CD4-positive, alpha-beta memory T cell (primary cell): Measurements from ENCODE around the gene DNPEP. TPM values are rescaled to one million over a fixed set of nuclear protein-coding genes. Genes with fewer than 3 reads are reported as not detected.

Source experiments
- CTCF ChIA-PET: fragments of 350-600 bp; sonication (Branson Sonifier 250); formaldehyde crosslinking; loops from one replicate; lab custom pipeline; 2021; ENCODE audit warnings: inconsistent platforms; ENCODE audit not compliant: partially characterized antibody; lab: Charles Lee
- POLR2A ChIA-PET: fragments of 350-600 bp; sonication (Branson Sonifier 250); formaldehyde crosslinking; loops from one replicate; lab custom pipeline; 2021; ENCODE audit not compliant: partially characterized antibody; lab: Charles Lee
- DNase-seq, 5 donors: peaks; one replicate each; pipeline versions ENCODE4 v3.0.0 to v3.0.0-alpha.2; 2020 to 2022; ENCODE audit warnings: mixed read lengths in 1 of 5
- H3K27ac ChIP-seq: one replicate; pipeline ENCODE4 v1.7.0; 2013; ENCODE audit warnings: low read depth, low read length
- H3K27me3 ChIP-seq: 2 replicates; pipeline ENCODE4 v1.7.0; 2013; ENCODE audit warnings: mild to moderate bottlenecking, low read length, moderate library complexity; ENCODE audit not compliant: insufficient read depth
- H3K36me3 ChIP-seq: 2 replicates; pipeline ENCODE4 v1.7.0; 2013; ENCODE audit warnings: mild to moderate bottlenecking, low read length, moderate library complexity; ENCODE audit not compliant: insufficient read depth
- H3K4me1 ChIP-seq: 2 replicates; pipeline ENCODE4 v1.7.0; 2013; ENCODE audit warnings: mild to moderate bottlenecking, low read length, moderate library complexity; ENCODE audit not compliant: insufficient read depth
- H3K4me3 ChIP-seq, 2 donors: one replicate each; pipeline ENCODE4 v1.7.0; 2013; ENCODE audit warnings: low read length in 2 of 2, mild to moderate bottlenecking in 1 of 2
- H3K9me3 ChIP-seq, 2 donors: one replicate each; pipeline ENCODE4 v1.7.0; 2013; ENCODE audit warnings: low read length in 2 of 2, control low read depth in 1 of 2; ENCODE audit not compliant: control insufficient read depth in 1 of 2
- H3K27ac Mint-ChIP-seq, 7 donors: one replicate each; pipeline ENCODE4 v1.8.0; 2020 to 2021; ENCODE audit warnings: mixed read lengths in 7 of 7, mild to moderate bottlenecking in 6 of 7, inconsistent platforms in 3 of 7, moderate library complexity in 3 of 7
- H3K27me3 Mint-ChIP-seq, 2 donors: one replicate each; pipeline ENCODE4 v1.8.0; 2020 to 2021; ENCODE audit warnings: mixed read lengths in 2 of 2
- H3K36me3 Mint-ChIP-seq, 2 donors: one replicate each; pipeline ENCODE4 v1.8.0; 2020 to 2021; ENCODE audit warnings: mixed read lengths in 2 of 2, inconsistent platforms in 1 of 2, mild to moderate bottlenecking in 1 of 2
- H3K4me1 Mint-ChIP-seq, 4 donors: one replicate each; pipeline ENCODE4 v1.8.0; 2020 to 2021; ENCODE audit warnings: mixed read lengths in 4 of 4, mild to moderate bottlenecking in 1 of 4
- H3K4me3 Mint-ChIP-seq, 8 donors: one replicate each; pipeline ENCODE4 v1.8.0; 2020 to 2021; ENCODE audit warnings: mixed read lengths in 8 of 8, mild to moderate bottlenecking in 7 of 8, moderate library complexity in 6 of 8, inconsistent platforms in 3 of 8
- H3K9me3 Mint-ChIP-seq, 8 donors: one replicate each; pipeline ENCODE4 v1.8.0; 2020 to 2021; ENCODE audit warnings: mixed read lengths in 8 of 8, mild to moderate bottlenecking in 5 of 8, inconsistent platforms in 3 of 8, moderate library complexity in 1 of 8
- intact Hi-C: fragments of 100-400 bp; cut with micrococcal nuclease; formaldehyde crosslinking; loops from one replicate; pipeline ENCODE4 v1.15.1; 2023
- polyA plus RNA-seq, 2 donors: library from polyadenylated mRNA; unstranded; fragments of 300-500 nt; fragmentation: Illumina TruSeq; gene quantifications; one replicate each; pipeline ENCODE4 v1.2.3, GENCODE V29; 2021
- total RNA-seq, 2 experiments: library from RNA; stranded (reverse); gene quantifications; one replicate each; pipeline ENCODE4 v1.2.3, GENCODE V29; 2021

The DNPEP gene
- total and polyA plus RNA-seq, 4 experiments from 2014 or later: 57.8 to 75.9 (median 71.8) TPM

- Mint-ChIP-seq H3K36me3 (no peaks in the 10 kb centered on the region), H3K4me1 (peaks cover 0 to 2% (median 0%) of the 10 kb centered on the region in 4 donors), H3K9me3 (peaks cover 0 to 5% (median 0%) of the 10 kb centered on the region in 8 donors), H3K27me3 (peaks cover 32 to 40% of the 10 kb centered on the region in 2 donors), H3K27ac (no peak overlapping the region), H3K4me3 (no peak overlapping the region)
- DNase-seq: peak; percentile 45 to 62 (median 57)
- CTCF ChIA-PET: interaction anchor here (0.9 to 1.8 kb wide), 8 partner anchors 7 to 295 kb away, joined by 3 to 5 read pairs (median 4); no protein-coding TSS in a partner anchor
- no peak overlapping the region for H3K27ac ChIP-seq
- no peaks in the 10 kb centered on the region for H3K9me3 ChIP-seq
- H3K4me1 ChIP-seq: no peaks in the 10 kb centered on the region
- intact Hi-C loops: loop anchor here (1.0 kb wide), 3 partner anchors 75 to 294 kb away; partner anchors contain the start of gene NHEJ1
- POLR2A ChIA-PET: no interaction called here
- no peak overlapping the region for H3K4me3 ChIP-seq
- H3K36me3 ChIP-seq: no peaks in the 10 kb centered on the region
- no peaks in the 10 kb centered on the region for H3K27me3 ChIP-seq
Observed at GRCh38 chr2:219352448-219353023, 35.2 kb downstream of the DNPEP start.

GRCh38 chr2:219350710-219351221 is 36.9 kb downstream of the DNPEP start:
- CTCF ChIA-PET: interaction anchor here (0.8 to 1.8 kb wide), 4 partner anchors 8 to 321 kb away, joined by 3 to 5 read pairs (median 4); no protein-coding TSS in a partner anchor
- Histone ChIP-seq H3K9me3 (no peaks in the 10 kb centered on the region), H3K4me3 (no peak overlapping the region), H3K4me1 (no peaks in the 10 kb centered on the region), H3K36me3 (no peaks in the 10 kb centered on the region), H3K27ac (no peak overlapping the region), H3K27me3 (no peaks in the 10 kb centered on the region)
- Mint-ChIP-seq H3K9me3 (peaks cover 0 to 2% (median 0%) of the 10 kb centered on the region in 8 donors), H3K4me1 (no peaks in the 10 kb centered on the region), H3K27me3 (peaks cover 29 to 36% of the 10 kb centered on the region in 2 donors), H3K36me3 (no peaks in the 10 kb centered on the region), H3K27ac (no peak overlapping the region), H3K4me3 (no peak overlapping the region)
- POLR2A ChIA-PET: no interaction called here
- DNase-seq: no peak
- intact Hi-C loops: no loop called here

GRCh38 chr2:219350215-219350614 is 37.5 kb downstream of the DNPEP start:
- Mint-ChIP-seq H3K4me1 (no peaks in the 10 kb centered on the region), H3K4me3 (no peak overlapping the region), H3K9me3 (peaks cover 0 to 2% (median 0%) of the 10 kb centered on the region in 8 donors), H3K27ac (no peak overlapping the region), H3K36me3 (no peaks in the 10 kb centered on the region), H3K27me3 (peaks cover 26 to 36% of the 10 kb centered on the region in 2 donors)
- H3K4me1 ChIP-seq: no peaks in the 10 kb centered on the region
- CTCF ChIA-PET: interaction anchor here (0.8 to 1.2 kb wide), 2 partner anchors 55 to 321 kb away, joined by 3 to 4 read pairs; no protein-coding TSS in a partner anchor
- no peaks in the 10 kb centered on the region for H3K36me3 ChIP-seq
- no peak overlapping the region for H3K27ac ChIP-seq
- POLR2A ChIA-PET: no interaction called here
- H3K4me3 ChIP-seq: no peak overlapping the region
- H3K9me3 ChIP-seq: no peaks in the 10 kb centered on the region
- H3K27me3 ChIP-seq: no peaks in the 10 kb centered on the region
- DNase-seq: no peak
- intact Hi-C loops: no loop called here

GRCh38 chr2:219344751-219345430 is 42.8 kb downstream of the DNPEP start:
- intact Hi-C loops: no loop called here
- H3K27ac Mint-ChIP-seq: no peak overlapping the region

GRCh38 chr2:219335373-219335786 is 52.3 kb downstream of the DNPEP start:
- ChIA-PET POLR2A (no interaction called here), CTCF (interaction anchor here (1.2 kb wide), 1 partner anchor 17 kb away, joined by 4 read pairs; no protein-coding TSS in a partner anchor)
- peaks cover 25% of the 10 kb centered on the region for H3K27me3 ChIP-seq
- Mint-ChIP-seq H3K9me3 (peaks cover 3 to 41% (median 22%) of the 10 kb centered on the region in 8 donors), H3K4me3 (no peak overlapping the region), H3K36me3 (peaks cover 0 to 6% of the 10 kb centered on the region in 2 donors), H3K27ac (no peak overlapping the region), H3K27me3 (peaks cover 37 to 58% of the 10 kb centered on the region in 2 donors), H3K4me1 (no peaks in the 10 kb centered on the region)
- no peaks in the 10 kb centered on the region for H3K9me3 ChIP-seq
- no peak overlapping the region for H3K27ac ChIP-seq
- DNase-seq: no peak
- H3K4me3 ChIP-seq: no peak overlapping the region
- intact Hi-C loops: no loop called here
- no peaks in the 10 kb centered on the region for H3K36me3 ChIP-seq
- H3K4me1 ChIP-seq: no peaks in the 10 kb centered on the region

More at GRCh38 chr2:219344751-219345430, 42.8 kb downstream of the DNPEP start:
- no peaks in the 10 kb centered on the region for H3K27me3 ChIP-seq
- H3K4me1 ChIP-seq: no peaks in the 10 kb centered on the region
- Mint-ChIP-seq H3K4me3 (no peak overlapping the region), H3K36me3 (no peaks in the 10 kb centered on the region), H3K9me3 (no peaks in the 10 kb centered on the region), H3K4me1 (peaks cover 0 to 6% (median 4%) of the 10 kb centered on the region in 4 donors), H3K27me3 (peaks cover 17 to 22% of the 10 kb centered on the region in 2 donors)
- H3K36me3 ChIP-seq: no peaks in the 10 kb centered on the region
- no peak for DNase-seq
- CTCF ChIA-PET: interaction anchor here (0.6 to 1.2 kb wide), 3 partner anchors 9 to 365 kb away, joined by 3 to 5 read pairs (median 3); no protein-coding TSS in a partner anchor
- H3K27ac ChIP-seq: no peak overlapping the region
- H3K4me3 ChIP-seq: no peak overlapping the region
- no peaks in the 10 kb centered on the region for H3K9me3 ChIP-seq
- POLR2A ChIA-PET: no interaction called here

GRCh38 chr2:219334076-219334475 is 53.6 kb downstream of the DNPEP start:
- no peak overlapping the region for H3K27ac ChIP-seq
- peaks cover 0 to 39% (median 22%) of the 10 kb centered on the region in 8 donors for H3K9me3 Mint-ChIP-seq
- intact Hi-C loops: no loop called here
- no peak for DNase-seq
- H3K4me1 ChIP-seq: no peaks in the 10 kb centered on the region
- H3K27me3 ChIP-seq: peaks cover 25% of the 10 kb centered on the region
- H3K4me1 Mint-ChIP-seq: no peaks in the 10 kb centered on the region
- H3K36me3 ChIP-seq: no peaks in the 10 kb centered on the region
- no peak overlapping the region for H3K27ac Mint-ChIP-seq
- CTCF ChIA-PET: interaction anchor here (0.6 to 1.2 kb wide), 2 partner anchors 18 to 422 kb away, joined by 4 to 5 read pairs; no protein-coding TSS in a partner anchor
- peaks cover 40 to 61% of the 10 kb centered on the region in 2 donors for H3K27me3 Mint-ChIP-seq
- POLR2A ChIA-PET: no interaction called here
- no peak overlapping the region for H3K4me3 ChIP-seq
- no peaks in the 10 kb centered on the region for H3K9me3 ChIP-seq
- peaks cover 0 to 6% of the 10 kb centered on the region in 2 donors for H3K36me3 Mint-ChIP-seq
- H3K4me3 Mint-ChIP-seq: no peak overlapping the region

- Histone ChIP-seq H3K4me1 (no peaks in the 10 kb centered on the region), H3K36me3 (no peaks in the 10 kb centered on the region), H3K4me3 (no peak within 1 kb of the TSS), H3K9me3 (no peaks in the 10 kb centered on the region), H3K27me3 (peaks cover 25% of the 10 kb centered on the region), H3K27ac (no peak within 1 kb of the TSS)
- peak within 1 kb of the TSS in 1 of 8 donors; percentile 23 for H3K4me3 Mint-ChIP-seq
- ChIA-PET POLR2A (no interaction called here), CTCF (no interaction called here)
- H3K9me3 Mint-ChIP-seq: peaks cover 0 to 37% (median 22%) of the 10 kb centered on the region in 8 donors
- peaks cover 0 to 6% of the 10 kb centered on the region in 2 donors for H3K36me3 Mint-ChIP-seq
- H3K4me1 Mint-ChIP-seq: no peaks in the 10 kb centered on the region
- peaks cover 40 to 70% of the 10 kb centered on the region in 2 donors for H3K27me3 Mint-ChIP-seq
- intact Hi-C loops: no loop called here
- H3K27ac Mint-ChIP-seq: no peak within 1 kb of the TSS
- no peak for DNase-seq
Observed at GRCh38 chr2:219332542-219332941, 55.2 kb downstream of the DNPEP start, which contains the start of gene RESP18. Gene RESP18 (minus strand): TSS chr2:219332744.
